IMR-90 (cell line): Measurements from ENCODE around the gene SPART. TPM values are rescaled to one million over a fixed set of nuclear protein-coding genes. Genes with fewer than 3 reads are reported as not detected.

Source experiments
- ATAC-seq: fragments of 200-7000 bp; cut with Tn5 transposase; 2 replicates; pipeline ENCODE4 v1.9.1; 2020; ENCODE audit warnings: low read depth, mild to moderate bottlenecking, moderate library complexity
- BruUV-seq: library from RNA; stranded (reverse); fragments of 400-500 nt; replicated peaks from 2 replicates; lab custom pipeline; 2021; lab: Mats Ljungman, UMichigan
- CTCF ChIA-PET: fragments of 300-600 bp; formaldehyde crosslinking; extraction: SDS; loops from one replicate; lab custom pipeline; 2021; ENCODE audit warnings: antibody characterized with exemption; lab: Yijun Ruan, JAX
- POLR2A ChIA-PET: fragments of 300-600 bp; sonication (Branson Sonifier 250); formaldehyde crosslinking; loops from one replicate; lab custom pipeline; 2022; ENCODE audit warnings: antibody characterized with exemption; ENCODE audit not compliant: unreplicated experiment; lab: Charles Lee
- DNase-seq: peaks from one replicate; pipeline ENCODE4 v3.0.0; 2013
- H2AFZ ChIP-seq: replicated peaks from 2 replicates; pipeline ENCODE3; 2013; ENCODE audit warnings: low read length, mild to moderate bottlenecking; ENCODE audit not compliant: poor library complexity
- H2AK5ac ChIP-seq: 2 replicates; pipeline ENCODE4 v1.6.1; 2013; ENCODE audit warnings: low read depth, low read length, inconsistent platforms
- H2AK9ac ChIP-seq: replicated peaks from 2 replicates; pipeline ENCODE3; 2013; ENCODE audit warnings: mild to moderate bottlenecking, low read depth, low read length, moderate library complexity; ENCODE audit not compliant: poor library complexity
- H2BK120ac ChIP-seq: 2 replicates; pipeline ENCODE4 v1.6.1; 2013; ENCODE audit warnings: low read depth, low read length, inconsistent platforms
- H2BK15ac ChIP-seq: 3 replicates; pipeline ENCODE4 v1.6.1; 2013; ENCODE audit warnings: low read depth, low read length, inconsistent platforms
- H2BK20ac ChIP-seq: 2 replicates; pipeline ENCODE4 v1.6.1; 2013; ENCODE audit warnings: low read depth, mild to moderate bottlenecking, inconsistent platforms, low read length, moderate library complexity
- H2BK5ac ChIP-seq: 2 replicates; pipeline ENCODE4 v1.6.1; 2013; ENCODE audit warnings: mild to moderate bottlenecking, low read depth, low read length, inconsistent platforms; ENCODE audit not compliant: poor library complexity, severe bottlenecking
- H3K14ac ChIP-seq: replicated peaks from 2 replicates; pipeline ENCODE4 v1.6.1; 2013; ENCODE audit warnings: low read depth, low read length, inconsistent platforms
- H3K18ac ChIP-seq: 2 replicates; pipeline ENCODE4 v1.6.1; 2013; ENCODE audit warnings: low read depth, low read length, control low read depth
- H3K23ac ChIP-seq: 2 replicates; pipeline ENCODE4 v1.6.1; 2013; ENCODE audit warnings: low read depth, low read length, inconsistent platforms
- H3K27ac ChIP-seq: 2 replicates; pipeline ENCODE4 v1.5.1; 2013; ENCODE audit warnings: mild to moderate bottlenecking, control low read depth, low read length; ENCODE audit not compliant: insufficient read depth
- H3K27me3 ChIP-seq: 2 replicates; pipeline ENCODE4 v1.6.1; 2013; ENCODE audit warnings: low read length; ENCODE audit not compliant: control insufficient read depth, insufficient read depth
- H3K36me3 ChIP-seq: 2 replicates; pipeline ENCODE4 v1.6.1; 2013; ENCODE audit warnings: low read length, mixed read lengths; ENCODE audit not compliant: control insufficient read depth, insufficient read depth
- H3K4ac ChIP-seq: 2 replicates; pipeline ENCODE4 v1.6.1; 2013; ENCODE audit warnings: low read depth, low read length, inconsistent platforms
- H3K4me1 ChIP-seq: 2 replicates; pipeline ENCODE4 v1.6.1; 2013; ENCODE audit warnings: low read length, mixed read lengths; ENCODE audit not compliant: control insufficient read depth, insufficient read depth
- H3K4me2 ChIP-seq: 2 replicates; pipeline ENCODE4 v1.6.1; 2013; ENCODE audit warnings: low read depth, mild to moderate bottlenecking, control low read depth, low read length, moderate library complexity
- H3K4me3 ChIP-seq: 2 replicates; pipeline ENCODE4 v1.5.1; 2013; ENCODE audit warnings: low read depth, mild to moderate bottlenecking, control low read depth, low read length, moderate library complexity; ENCODE audit not compliant: insufficient read depth
- H3K56ac ChIP-seq: 2 replicates; pipeline ENCODE4 v1.6.1; 2013; ENCODE audit warnings: low read length, inconsistent platforms; ENCODE audit not compliant: insufficient read depth; ENCODE audit errors: extremely low read depth
- H3K79me1 ChIP-seq, 2 experiments: 2 replicates each; pipeline ENCODE4 v1.6.1; 2013; ENCODE audit warnings: low read length in 2 of 2, inconsistent platforms in 1 of 2, low read depth in 1 of 2
- H3K9ac ChIP-seq: 2 replicates; pipeline ENCODE4 v1.6.1; 2013; ENCODE audit warnings: low read depth, low read length, control low read depth
- H3K9me1 ChIP-seq: 2 replicates; pipeline ENCODE4 v1.6.1; 2013; ENCODE audit warnings: low read length, inconsistent platforms; ENCODE audit not compliant: insufficient read depth
- H3K9me3 ChIP-seq: 2 replicates; pipeline ENCODE4 v1.6.1; 2013; ENCODE audit warnings: low read length; ENCODE audit not compliant: control insufficient read depth, insufficient read depth
- H4K20me1 ChIP-seq: 2 replicates; pipeline ENCODE4 v1.6.1; 2013; ENCODE audit warnings: low read length, inconsistent platforms; ENCODE audit not compliant: insufficient read depth
- H4K5ac ChIP-seq: 2 replicates; pipeline ENCODE4 v1.6.1; 2013; ENCODE audit warnings: mild to moderate bottlenecking, low read depth, low read length, control low read depth
- H4K8ac ChIP-seq, 2 experiments: 2 replicates each; pipeline ENCODE4 v1.6.1; 2013; ENCODE audit warnings: low read depth in 2 of 2, low read length in 2 of 2, control low read depth in 1 of 2, inconsistent platforms in 1 of 2
- H4K91ac ChIP-seq: 2 replicates; pipeline ENCODE4 v1.6.1; 2013; ENCODE audit warnings: low read depth, low read length, inconsistent platforms; ENCODE audit not compliant: insufficient read depth
- BHLHE40 ChIP-seq: fragments of 150-350 bp; IDR thresholded peaks from 2 replicates; pipeline ENCODE4 v1.6.1; 2016; ENCODE audit warnings: mild to moderate bottlenecking, low read depth, low read length
- CEBPB ChIP-seq: IDR thresholded peaks from 2 replicates; pipeline ENCODE4 v1.6.1; 2012; ENCODE audit warnings: low read depth, low read length, improper control_type of control experiment
- MAZ ChIP-seq: IDR thresholded peaks from 2 replicates; pipeline ENCODE4 v1.6.1; 2012; ENCODE audit warnings: low read depth, mild to moderate bottlenecking, low read length, improper control_type of control experiment, moderate library complexity, borderline replicate concordance
- MXI1 ChIP-seq: IDR thresholded peaks from 2 replicates; pipeline ENCODE4 v1.6.1; 2012; ENCODE audit warnings: low read depth, mild to moderate bottlenecking, low read length, moderate library complexity, borderline replicate concordance
- POLR2A ChIP-seq: IDR thresholded peaks from 2 replicates; pipeline ENCODE4 v1.6.1; 2012; ENCODE audit warnings: mild to moderate bottlenecking, low read depth, low read length
- RAD21 ChIP-seq: IDR thresholded peaks from 2 replicates; pipeline ENCODE4 v1.6.1; 2012; ENCODE audit warnings: low read length, improper control_type of control experiment
- RCOR1 ChIP-seq: IDR thresholded peaks from 2 replicates; pipeline ENCODE4 v1.6.1; 2012; ENCODE audit warnings: mild to moderate bottlenecking, low read length, improper control_type of control experiment; ENCODE audit not compliant: insufficient replicate concordance
- RFX5 ChIP-seq: IDR thresholded peaks from 2 replicates; pipeline ENCODE4 v1.8.0; 2012; ENCODE audit warnings: low read depth, mild to moderate bottlenecking, low read length, moderate library complexity
- WGBS, 2 experiments: methylation state at CpG; one replicate each; pipeline versions ENCODE4 v1.1.5 to v1.1.7; 2013; ENCODE audit warnings: missing lambda C conversion rate in 2 of 2; ENCODE audit not compliant: insufficient read length in 1 of 2; ENCODE audit errors: extremely low coverage in 2 of 2; 5-methylcytosine and 5-hydroxymethylcytosine counted together
- dilution Hi-C: fragments of 300-500 bp; cut with HindIII; formaldehyde crosslinking; loops from one replicate; pipeline ENCODE4 v1.14.3; 2018; ENCODE audit warnings: low sequenced_read_pairs; ENCODE audit not compliant: unreplicated experiment
- in situ Hi-C: fragments of 300-500 bp; cut with MboI; formaldehyde crosslinking; loops from 3 replicates; pipeline ENCODE4 v1.14.3; 2019; ENCODE audit warnings: low sequenced_read_pairs, inconsistent platforms, mixed read lengths
- intact Hi-C: fragments of 100-400 bp; cut with micrococcal nuclease; formaldehyde crosslinking; loops from 2 replicates; pipeline ENCODE4 v1.10.0; 2022
- polyA plus RNA-seq, 3 experiments: library from polyadenylated mRNA; depleted of rRNA; stranded (reverse); fragments of >200 nt; gene quantifications; 2 replicates each; pipeline ENCODE4 v1.2.3, GENCODE V29; 2012; ENCODE audit warnings: low replicate concordance in 1 of 3
- total RNA-seq: library from RNA; depleted of rRNA; stranded (reverse); fragments of >200 nt; gene quantifications from 2 replicates; pipeline ENCODE4 v1.2.3, GENCODE V29; 2012

The SPART gene
- total and polyA plus RNA-seq, 2 of the 4 experiments (the other 2 are of a cell fraction), result 43.8 to 110 TPM

- no peak for DNase-seq
- no peak overlapping the region for H2AFZ ChIP-seq
- H3K27me3 ChIP-seq, result no peaks in the 10 kb centered on the region
- in situ Hi-C loops (no loop called here), dilution Hi-C loops (no loop called here), intact Hi-C loops (no loop called here)
- no peak for ATAC-seq
- no peak overlapping the region for H3K4me3 ChIP-seq
- no TSS peak for BruUV-seq
- no CpG with 5 or more reads among the region's 3 CpGs for WGBS, 2 experiments
- no peak overlapping the region for H2BK5ac ChIP-seq
- H3K9me3 ChIP-seq, result no peaks in the 10 kb centered on the region
- no peak overlapping the region for H4K91ac ChIP-seq
- H3K56ac ChIP-seq, result no peak overlapping the region
- TF ChIP-seq MXI1 (no peak), POLR2A (no peak), MAZ (no peak), RAD21 (no peak), RFX5 (no peak), CEBPB (no peak), BHLHE40 (no peak), RCOR1 (no peak)
- no peak overlapping the region for H3K4me2 ChIP-seq
- no peak overlapping the region for H3K4ac ChIP-seq
- no peaks in the 10 kb centered on the region for H4K20me1 ChIP-seq
- no peaks in the 10 kb centered on the region for H3K36me3 ChIP-seq
- no peak overlapping the region for H3K23ac ChIP-seq
- no peak overlapping the region for H3K18ac ChIP-seq
- no peak overlapping the region for H4K5ac ChIP-seq
- H4K8ac ChIP-seq, result no peak overlapping the region
- no peak overlapping the region for H2BK120ac ChIP-seq
- no peak overlapping the region for H3K9ac ChIP-seq
- no peak overlapping the region for H2AK9ac ChIP-seq
- POLR2A ChIA-PET, result no interaction called here
- H2BK20ac ChIP-seq, result no peak overlapping the region
- H3K14ac ChIP-seq, result no peak overlapping the region
- H3K79me1 ChIP-seq, result no peaks in the 10 kb centered on the region
- no peak overlapping the region for H2BK15ac ChIP-seq
- H3K4me1 ChIP-seq, result 0 out of 2 replicates have a peak, but pooled peaks cover 2% of the 10 kb centered on the region
- H3K9me1 ChIP-seq, result no peaks in the 10 kb centered on the region
- CTCF ChIA-PET, result no interaction called here
- no peak overlapping the region for H2AK5ac ChIP-seq
- H3K27ac ChIP-seq, result no peak overlapping the region
Measured at GRCh38 chr13:36382030-36382429, 35.8 kb upstream of the SPART start.
